OCI-LY1 (cell line): Measurements from ENCODE around the gene MARS1.
"Not testable (repeated sequence)": the region's sequence is repeated elsewhere in the genome, so short reads cannot be mapped to it uniquely, and the experiment has no call there.

ENCODE experiments used
- H2AFZ ChIP-seq: fragments of 200-600 bp; sonication (generic), shearing (Covaris generic); 2 replicates; pipeline ENCODE4 v1.6.0; 2014; ENCODE audit warnings: antibody characterized with exemption, mild to moderate bottlenecking, low read length
- H3F3A ChIP-seq: fragments of 200-600 bp; sonication (generic), shearing (Covaris generic); 2 replicates; pipeline ENCODE4 v1.6.0; 2014; ENCODE audit warnings: mild to moderate bottlenecking, antibody characterized with exemption, low read length, moderate library complexity; ENCODE audit not compliant: insufficient read depth
- H3K27ac ChIP-seq: fragments of 200-600 bp; sonication (generic); 2 replicates; pipeline ENCODE4 v1.5.1; 2014; ENCODE audit warnings: low read length, mixed run types, mild to moderate bottlenecking, low read depth; ENCODE audit not compliant: poor library complexity, severe bottlenecking
- H3K27me3 ChIP-seq: fragments of 200-600 bp; sonication (generic); 2 replicates; pipeline ENCODE4 v1.6.0; 2014; ENCODE audit warnings: antibody characterized with exemption, mild to moderate bottlenecking, low read length, moderate library complexity; ENCODE audit not compliant: insufficient read depth
- H3K36me3 ChIP-seq: fragments of 200-600 bp; sonication (generic); 2 replicates; pipeline ENCODE4 v1.6.1; 2014; ENCODE audit warnings: mild to moderate bottlenecking, antibody characterized with exemption, low read length, moderate library complexity, mixed read lengths; ENCODE audit not compliant: insufficient read depth
- H3K4me1 ChIP-seq: fragments of 200-600 bp; sonication (generic); 2 replicates; pipeline ENCODE4 v1.5.1; 2014; ENCODE audit warnings: mild to moderate bottlenecking, low read length, moderate library complexity; ENCODE audit not compliant: insufficient read depth, severe bottlenecking
- H3K4me2 ChIP-seq: fragments of 200-600 bp; sonication (generic), shearing (Covaris generic); 2 replicates; pipeline ENCODE4 v1.6.1; 2014; ENCODE audit warnings: low read length
- H3K4me3 ChIP-seq: fragments of 200-600 bp; sonication (generic); 2 replicates; pipeline ENCODE4 v1.5.1; 2014; ENCODE audit warnings: low read length, low read depth, mild to moderate bottlenecking, mixed read lengths; ENCODE audit not compliant: poor library complexity, severe bottlenecking
- H3K79me2 ChIP-seq: fragments of 200-600 bp; shearing (Covaris generic); 2 replicates; pipeline ENCODE4 v1.6.1; 2016; ENCODE audit warnings: mixed run types, low read length, mixed read lengths; ENCODE audit not compliant: insufficient read depth
- H3K9ac ChIP-seq: fragments of 200-600 bp; sonication (generic), shearing (Covaris generic); 2 replicates; pipeline ENCODE4 v1.6.1; 2014; ENCODE audit warnings: mild to moderate bottlenecking, low read length, mixed read lengths
- H3K9me2 ChIP-seq: fragments of 200-600 bp; sonication (generic), shearing (Covaris generic); 2 replicates; pipeline ENCODE4 v1.6.1; 2014; ENCODE audit warnings: low read depth, mild to moderate bottlenecking, low read length, mixed read lengths
- H3K9me3 ChIP-seq: fragments of 200-600 bp; shearing (Covaris generic); 2 replicates; pipeline ENCODE4 v1.6.1; 2014; ENCODE audit warnings: low read length, mixed read lengths
- H4K20me1 ChIP-seq: fragments of 200-600 bp; sonication (generic), shearing (Covaris generic); 2 replicates; pipeline ENCODE4 v1.6.0; 2016; ENCODE audit warnings: mild to moderate bottlenecking, low read length; ENCODE audit not compliant: insufficient read depth
- CTCF ChIP-seq: fragments of 200-600 bp; sonication (generic), shearing (Covaris generic); IDR thresholded peaks from 2 replicates; pipeline ENCODE4 v1.5.1; 2017; ENCODE audit warnings: mild to moderate bottlenecking, antibody characterized with exemption, low read length, moderate library complexity, mixed read lengths
- EZH2 ChIP-seq: fragments of 200-600 bp; sonication (generic), shearing (Covaris generic); IDR thresholded peaks from 2 replicates; pipeline ENCODE4 v1.8.0; 2017; ENCODE audit warnings: borderline replicate concordance, mixed run types, mild to moderate bottlenecking, antibody characterized with exemption, low read length, moderate library complexity, mixed read lengths

The MARS1 gene

DNA sequence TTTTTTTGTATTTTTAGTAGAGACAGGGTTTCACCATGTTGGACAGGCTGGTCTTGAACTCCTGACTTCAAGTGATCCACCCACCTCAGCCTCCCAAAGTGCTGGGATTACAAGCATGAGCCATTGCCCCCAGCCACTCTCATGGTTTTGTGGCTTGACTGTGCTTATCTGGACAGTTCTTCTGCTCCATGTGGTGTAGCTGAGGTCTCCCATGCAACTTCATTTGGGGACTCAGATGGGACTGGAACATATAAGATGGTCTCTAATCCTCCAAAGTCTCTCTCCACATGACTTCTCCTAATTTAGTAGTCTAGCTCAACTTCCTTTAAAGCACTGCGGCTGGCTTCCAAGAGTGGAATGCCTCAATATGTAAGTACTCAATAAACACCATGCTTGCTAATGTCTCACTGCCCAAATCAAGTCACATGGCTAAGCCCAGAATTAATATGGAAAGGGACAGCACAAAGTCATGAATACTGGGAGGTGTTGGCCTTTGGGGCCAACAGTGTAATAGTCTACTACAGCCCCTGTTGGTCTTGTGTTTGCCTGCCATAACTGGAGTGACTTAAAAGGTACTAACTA is 45.9 kb upstream of the MARS1 start:
- no peak overlapping the region for H2AFZ ChIP-seq
- H3K27ac ChIP-seq = no peak overlapping the region
- no peaks in the 10 kb centered on the region; the same call in 1 of the 2 replicates for H3K27me3 ChIP-seq
- H3K9ac ChIP-seq = no peak overlapping the region
- H3K4me1 ChIP-seq = no peaks in the 10 kb centered on the region
- no peaks in the 10 kb centered on the region for H3K9me2 ChIP-seq
- no peak overlapping the region for H3K4me3 ChIP-seq
- no peaks in the 10 kb centered on the region for H3K79me2 ChIP-seq
- no peak overlapping the region for H3K4me2 ChIP-seq
- no peaks in the 10 kb centered on the region for H3F3A ChIP-seq
- no peaks in the 10 kb centered on the region; the same call in 1 of the 2 replicates for H3K36me3 ChIP-seq
- 0 out of 2 replicates have a peak, but pooled peaks cover 2% of the 10 kb centered on the region for H3K9me3 ChIP-seq
- TF ChIP-seq CTCF (no peak), EZH2 (no peak)
- no peaks in the 10 kb centered on the region for H4K20me1 ChIP-seq

DNA sequence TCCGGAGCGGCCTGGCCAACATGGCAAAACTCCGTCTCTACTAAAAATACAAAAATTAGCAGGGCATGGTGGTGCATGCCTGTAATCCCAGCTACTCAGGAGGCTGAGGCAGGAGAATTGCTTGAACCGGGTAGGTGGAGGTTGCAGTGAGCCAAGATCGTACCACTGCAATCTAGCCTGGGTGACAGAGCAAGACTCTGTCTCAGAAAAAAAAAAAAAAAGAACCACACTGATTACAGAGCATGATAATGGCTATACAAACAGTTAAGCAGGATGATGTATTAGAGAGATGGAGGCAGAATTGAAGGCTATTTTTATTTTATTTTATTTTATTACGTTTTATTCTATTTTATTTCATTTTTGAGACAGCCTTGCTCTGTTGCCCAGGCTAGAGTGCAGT is 43.5 kb upstream of the MARS1 start:
- not testable (repeated sequence) for H2AFZ ChIP-seq, H3K4me3 ChIP-seq, H3K4me1 ChIP-seq, H3K36me3 ChIP-seq, H3F3A ChIP-seq, H3K27me3 ChIP-seq, H3K9me2 ChIP-seq, H3K79me2 ChIP-seq, H4K20me1 ChIP-seq, H3K4me2 ChIP-seq, H3K9ac ChIP-seq, H3K9me3 ChIP-seq, H3K27ac ChIP-seq

DNA sequence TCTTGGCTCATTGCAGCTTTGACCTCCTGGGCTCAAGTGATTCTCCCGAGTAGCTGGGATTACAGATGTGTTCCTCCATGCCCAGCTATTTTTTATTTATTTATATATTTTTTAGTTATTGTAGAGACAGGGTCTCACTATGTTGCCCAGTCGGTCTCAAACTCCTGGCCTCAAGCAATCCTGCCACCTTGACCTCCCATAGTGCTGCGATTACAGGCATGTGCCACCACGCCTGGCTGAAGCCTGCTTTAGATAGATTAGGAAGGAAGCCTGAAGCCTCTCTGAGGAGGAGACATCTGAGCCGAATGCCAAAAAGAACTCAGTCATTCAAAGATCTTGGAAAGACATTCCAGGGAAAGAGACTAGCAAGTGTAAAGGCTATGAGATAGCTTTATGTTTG is 43.1 kb upstream of the MARS1 start:
- no peak overlapping the region for H3K4me3 ChIP-seq
- no peaks in the 10 kb centered on the region for H3F3A ChIP-seq
- H3K27me3 ChIP-seq = no peaks in the 10 kb centered on the region; the same call in 1 of the 2 replicates
- H3K9ac ChIP-seq = no peak overlapping the region
- H3K4me1 ChIP-seq = no peaks in the 10 kb centered on the region
- H3K36me3 ChIP-seq = no peaks in the 10 kb centered on the region; the same call in 1 of the 2 replicates
- H2AFZ ChIP-seq = no peak overlapping the region
- H4K20me1 ChIP-seq = no peaks in the 10 kb centered on the region
- 0 out of 2 replicates have a peak, but pooled peaks cover 2% of the 10 kb centered on the region for H3K9me3 ChIP-seq
- no peak for TF ChIP-seq EZH2
- no peak for TF ChIP-seq CTCF
- H3K27ac ChIP-seq = no peak overlapping the region
- H3K79me2 ChIP-seq = no peaks in the 10 kb centered on the region
- no peaks in the 10 kb centered on the region for H3K9me2 ChIP-seq
- no peak overlapping the region for H3K4me2 ChIP-seq
